ENCODE data around the gene SLC27A1. TPM values are rescaled to one million over a fixed set of nuclear protein-coding genes. Genes with fewer than 3 reads are reported as not detected.

Gene SLC27A1
- total RNA-seq, 1 donor from 2014 or later, result 64.9 TPM

- Histone ChIP-seq H3K27ac (peak overlapping the region in 1 of 2 donors; percentile 16), H3K27me3 (no peaks in the 10 kb centered on the region), H3K4me3 (no peak overlapping the region), H3K4me1 (no peaks in the 10 kb centered on the region), H3K9me3 (no peaks in the 10 kb centered on the region), H3K36me3 (peaks cover 24 to 29% of the 10 kb centered on the region in 2 donors)
- TF ChIP-seq CTCF (IDR thresholded peaks at IDR 0.05), result no peak
- DNase-seq (ENCODE audit: low spot score in 2 of 2), result no peak
- intact Hi-C loops (cut with DNase I), result no loop called here
These were observed 29.5 kb downstream of the SLC27A1 start for GRCh38 chr19:17499648-17500446.

- no peak for TF ChIP-seq CTCF (IDR thresholded peaks at IDR 0.05)
- Histone ChIP-seq H3K9me3 (no peaks in the 10 kb centered on the region), H3K27ac (no peak overlapping the region), H3K4me3 (no peak overlapping the region), H3K4me1 (no peaks in the 10 kb centered on the region), H3K27me3 (no peaks in the 10 kb centered on the region), H3K36me3 (peaks cover 26 to 29% of the 10 kb centered on the region in 2 donors)
- no peak for DNase-seq (ENCODE audit: low spot score in 2 of 2)
- intact Hi-C loops (cut with DNase I), result no loop called here
These were observed 30.3 kb downstream of the SLC27A1 start for GRCh38 chr19:17500447-17501198.

GRCh38 chr19:17503240-17503639 lies 32.9 kb downstream of the SLC27A1 start:
- Histone ChIP-seq H3K4me1 (no peaks in the 10 kb centered on the region), H3K9me3 (no peaks in the 10 kb centered on the region), H3K4me3 (no peak overlapping the region), H3K36me3 (peaks cover 17 to 19% of the 10 kb centered on the region in 2 donors), H3K27ac (no peak overlapping the region), H3K27me3 (no peaks in the 10 kb centered on the region)
- TF ChIP-seq CTCF (IDR thresholded peaks at IDR 0.05), result no peak
- intact Hi-C loops (cut with DNase I), result no loop called here
- DNase-seq (ENCODE audit: low spot score in 2 of 2), result no peak

- Histone ChIP-seq H3K4me3 (no peak overlapping the region), H3K4me1 (peaks cover 0 to 3% of the 10 kb centered on the region in 2 donors), H3K36me3 (peaks cover 16 to 17% of the 10 kb centered on the region in 2 donors), H3K9me3 (no peaks in the 10 kb centered on the region), H3K27ac (no peak overlapping the region), H3K27me3 (no peaks in the 10 kb centered on the region)
- intact Hi-C loops (cut with DNase I), result no loop called here
- TF ChIP-seq CTCF (IDR thresholded peaks at IDR 0.05), result no peak
- DNase-seq (ENCODE audit: low spot score in 2 of 2), result no peak
These were observed 33.7 kb downstream of the SLC27A1 start for GRCh38 chr19:17504030-17504429.

- Histone ChIP-seq H3K36me3 (peaks cover 16 to 17% of the 10 kb centered on the region in 2 donors), H3K4me1 (peaks cover 0 to 3% of the 10 kb centered on the region in 2 donors), H3K27ac (no peak overlapping the region), H3K27me3 (no peaks in the 10 kb centered on the region), H3K9me3 (no peaks in the 10 kb centered on the region), H3K4me3 (no peak overlapping the region)
- intact Hi-C loops (cut with DNase I), result no loop called here
- no peak for DNase-seq (ENCODE audit: low spot score in 2 of 2)
- TF ChIP-seq CTCF (IDR thresholded peaks at IDR 0.05), result no peak
These were observed 34.1 kb downstream of the SLC27A1 start for GRCh38 chr19:17504456-17504855.

Measured in ascending aorta (tissue), 2 donors.